Stimulated activated CD8-positive, alpha-beta memory T cell treated with anti-CD3 and anti-CD28 coated beads, Interleukin-15, amount 100 ng/mL, for 1 hour (primary cell): ENCODE data around the gene MBOAT7.
A peak's percentile ranks its signal among the peaks of the same experiment; 100 is the strongest.
"Not testable (repeated sequence)": the region's sequence is repeated elsewhere in the genome, so short reads cannot be mapped to it uniquely, and the experiment has no call there.

ENCODE experiments used
- DNase-seq: peaks from one replicate; pipeline ENCODE4 v3.0.0-alpha.2; 2020; ENCODE audit warnings: low read depth

MBOAT7 gene, protein sequence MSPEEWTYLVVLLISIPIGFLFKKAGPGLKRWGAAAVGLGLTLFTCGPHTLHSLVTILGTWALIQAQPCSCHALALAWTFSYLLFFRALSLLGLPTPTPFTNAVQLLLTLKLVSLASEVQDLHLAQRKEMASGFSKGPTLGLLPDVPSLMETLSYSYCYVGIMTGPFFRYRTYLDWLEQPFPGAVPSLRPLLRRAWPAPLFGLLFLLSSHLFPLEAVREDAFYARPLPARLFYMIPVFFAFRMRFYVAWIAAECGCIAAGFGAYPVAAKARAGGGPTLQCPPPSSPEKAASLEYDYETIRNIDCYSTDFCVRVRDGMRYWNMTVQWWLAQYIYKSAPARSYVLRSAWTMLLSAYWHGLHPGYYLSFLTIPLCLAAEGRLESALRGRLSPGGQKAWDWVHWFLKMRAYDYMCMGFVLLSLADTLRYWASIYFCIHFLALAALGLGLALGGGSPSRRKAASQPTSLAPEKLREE

DNA sequence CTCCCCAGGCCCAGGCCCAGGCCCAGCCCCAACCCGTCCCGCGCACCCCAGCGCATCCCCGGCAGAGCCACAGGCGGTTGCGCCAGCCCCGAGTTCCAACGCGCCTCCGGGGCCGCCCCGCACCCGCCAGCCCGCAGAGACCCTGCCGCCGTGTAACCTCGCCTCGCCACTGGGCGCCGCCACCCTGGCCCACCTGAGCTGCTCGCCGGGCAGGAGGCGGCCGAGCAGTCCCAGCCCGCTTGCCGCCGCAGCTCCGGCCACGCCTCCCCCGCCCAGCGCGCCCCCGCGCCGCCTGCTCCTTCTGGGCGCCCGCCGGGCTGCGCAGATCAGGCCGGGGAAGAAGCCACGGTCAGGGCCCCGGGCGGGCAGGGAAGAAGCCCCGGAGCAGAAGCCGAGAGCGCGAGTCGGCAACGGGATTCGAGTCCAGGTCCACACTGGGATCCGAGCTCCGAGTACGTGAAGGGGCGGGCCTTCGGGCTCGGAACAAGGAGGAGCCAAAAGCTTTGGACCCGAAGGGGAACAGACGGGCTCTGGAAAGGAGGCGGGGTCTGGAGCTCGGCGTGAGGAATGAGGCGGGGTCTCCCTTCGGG is at the start of gene MBOAT7:
TSS of gene MBOAT7 (minus strand) at position 436 of the 590 bp plus-strand sequence. CDS start 1,072 bp downstream, outside the sequence.
- DNase-seq = no peak

DNA sequence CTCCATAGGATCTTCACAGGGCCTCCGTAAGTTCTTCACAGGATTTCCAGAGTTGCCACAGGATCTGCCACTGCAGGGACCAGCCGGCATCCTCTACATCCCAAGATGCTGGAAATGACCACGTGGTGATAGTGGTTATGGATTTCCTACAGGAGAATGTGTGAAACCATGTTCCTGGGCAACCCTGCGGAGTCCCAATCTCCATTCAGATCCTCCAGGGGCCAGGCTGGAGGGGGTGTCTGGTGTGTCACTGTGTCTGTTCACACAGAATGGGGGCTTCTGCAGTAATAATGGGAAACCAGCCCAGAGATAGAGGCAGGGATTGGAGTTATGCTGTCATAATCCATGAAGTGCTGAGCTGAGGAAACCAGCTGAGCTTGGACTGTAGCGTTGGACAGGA is 44.6 kb upstream of the MBOAT7 start:
- DNase-seq = no peak

DNA sequence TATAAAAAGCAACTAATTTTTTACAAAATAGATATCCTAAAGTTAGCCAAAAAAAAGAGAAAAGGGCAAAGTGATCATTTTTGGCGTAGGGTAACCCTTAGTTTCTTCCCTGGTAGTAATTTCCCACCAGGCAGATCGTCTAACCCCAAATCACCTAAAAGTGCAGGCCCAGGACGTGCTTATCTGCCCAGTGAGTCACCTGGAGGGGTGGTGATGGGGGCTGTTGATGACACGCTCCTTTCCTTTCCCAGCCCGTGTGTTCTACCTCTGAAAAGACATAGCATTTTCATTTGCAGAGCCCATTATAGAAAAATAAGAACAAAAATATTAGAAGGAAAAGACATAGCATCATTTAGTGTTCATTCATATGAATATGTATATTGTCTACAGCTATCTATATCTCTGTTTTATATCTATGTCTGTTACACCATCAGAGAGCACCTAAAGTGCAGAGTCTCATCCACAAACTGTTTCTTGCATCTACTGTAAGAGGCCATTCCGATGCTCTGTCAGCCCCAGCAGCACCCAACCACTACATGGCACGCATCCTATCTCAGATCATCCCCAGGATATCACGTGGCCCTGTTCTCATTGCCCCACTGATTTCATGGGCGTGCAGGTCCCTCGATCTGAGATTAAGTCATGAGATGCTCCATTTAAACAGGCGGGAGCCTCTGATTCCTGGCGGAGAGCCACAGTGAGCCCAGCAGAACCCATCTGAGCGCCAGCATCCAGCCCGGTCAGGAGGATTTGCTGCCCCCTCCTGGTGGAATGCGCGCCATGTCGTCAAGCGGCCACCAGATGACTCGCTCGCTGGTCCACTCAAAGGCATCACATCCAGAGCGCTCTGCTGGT is 41.9 kb upstream of the MBOAT7 start:
- DNase-seq = peak; percentile 85

DNA sequence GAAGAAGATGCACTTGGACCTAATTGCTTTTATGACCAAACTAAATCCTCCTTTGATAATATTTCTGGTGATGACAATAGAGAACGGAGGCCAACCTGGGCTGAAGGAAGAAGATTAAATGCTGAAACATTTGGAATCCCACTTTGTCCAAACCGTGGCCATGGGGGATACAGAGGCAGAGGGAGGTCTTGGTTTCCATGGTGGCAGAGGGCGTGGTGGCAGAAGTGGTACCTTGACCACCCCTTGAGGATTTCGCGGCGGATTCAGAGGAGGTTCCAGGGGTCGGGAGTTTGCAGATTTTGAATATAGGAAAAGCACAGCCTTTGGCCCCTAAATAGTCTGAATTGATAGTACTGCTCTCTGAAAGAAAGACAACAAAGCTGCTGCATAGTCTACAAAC is 40.7 kb upstream of the MBOAT7 start:
- DNase-seq = no peak

DNA sequence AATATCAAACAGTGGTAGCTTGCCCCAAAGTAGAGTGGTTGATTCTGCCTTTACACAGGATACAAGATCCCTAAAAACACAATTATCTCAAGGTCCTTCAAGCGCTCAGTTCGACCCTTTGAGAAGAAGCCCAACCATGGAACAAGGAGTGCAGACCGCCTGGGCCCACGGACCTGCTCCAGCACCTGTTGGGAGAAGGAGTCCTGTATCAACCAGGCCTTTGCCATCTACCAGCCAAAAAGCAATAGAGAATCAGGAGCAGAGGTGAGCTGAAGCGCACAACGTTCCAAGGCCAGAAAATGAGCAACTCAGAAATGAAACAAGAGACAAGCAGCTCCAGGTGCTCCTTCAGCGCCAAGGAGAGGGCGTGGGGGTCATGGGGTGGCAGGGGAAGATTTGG is 39.8 kb upstream of the MBOAT7 start:
- no peak for DNase-seq

DNA sequence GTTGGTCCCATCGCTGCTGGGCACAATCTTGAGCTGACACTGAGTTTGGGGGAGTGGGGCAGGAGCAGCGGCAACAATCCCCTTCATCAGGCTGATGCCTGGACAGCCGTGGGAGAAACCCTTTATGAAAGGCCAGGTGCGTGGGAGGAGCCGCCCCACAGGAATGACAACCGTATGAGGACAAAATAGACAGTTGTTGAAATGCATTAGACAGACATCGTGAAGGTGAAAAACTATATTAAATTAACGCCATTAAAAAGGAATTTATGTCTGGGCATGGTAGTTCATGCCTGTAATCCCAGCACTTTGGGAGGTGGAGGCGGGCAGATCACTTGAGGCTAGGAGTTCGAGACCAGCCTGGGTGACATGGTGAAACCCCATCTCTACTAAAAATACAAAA is 35.2 kb upstream of the MBOAT7 start:
- not testable (repeated sequence) for DNase-seq

DNA sequence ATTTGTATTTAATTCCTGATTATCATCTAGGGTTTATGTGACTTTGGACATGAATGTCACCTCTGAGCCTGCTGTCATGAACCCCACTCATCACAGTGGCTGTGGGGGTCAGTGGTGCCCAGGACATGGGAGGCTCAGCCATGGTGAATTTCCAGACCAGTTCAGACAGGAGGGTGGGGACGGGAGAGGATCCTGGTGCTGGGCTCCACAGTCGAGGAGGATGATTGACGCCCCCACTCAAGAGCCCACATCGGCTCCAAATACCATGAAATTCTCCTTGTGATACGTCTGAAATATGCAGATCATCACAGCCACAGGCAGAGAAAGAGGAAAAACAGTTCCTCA is 34.5 kb upstream of the MBOAT7 start:
- DNase-seq = not testable (repeated sequence)

DNA sequence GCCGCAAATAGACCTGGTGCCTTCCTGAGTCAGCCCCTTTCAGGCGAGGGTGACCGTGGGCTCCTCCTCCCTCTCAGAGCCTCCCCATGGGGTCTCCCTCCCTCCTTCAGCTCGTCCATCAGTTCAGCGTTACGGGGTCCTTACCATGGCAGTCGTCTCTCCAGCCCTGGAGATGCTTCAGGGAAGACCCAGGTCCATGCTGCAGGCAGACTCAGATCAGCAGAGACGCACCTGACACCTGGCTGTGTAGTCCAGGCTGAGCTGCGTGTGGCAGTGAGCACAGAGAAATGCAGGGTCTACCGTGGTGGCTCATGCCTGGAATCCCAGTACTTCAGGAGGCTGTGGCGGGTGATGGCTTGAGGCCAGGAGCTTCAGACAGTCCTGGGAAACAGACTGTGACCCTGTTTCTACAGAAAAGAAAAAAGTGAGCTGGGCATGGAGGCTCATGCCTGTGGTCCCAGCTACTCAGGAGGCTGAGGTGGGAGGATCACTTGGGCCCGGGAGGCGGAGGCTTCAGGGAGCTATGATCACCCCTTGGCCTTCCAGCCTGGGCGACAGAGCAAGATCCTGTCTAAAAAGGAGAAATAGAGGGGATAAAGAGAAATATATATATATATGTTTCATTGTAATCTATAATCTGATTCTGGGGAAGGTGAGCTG is 34.0 kb upstream of the MBOAT7 start:
- DNase-seq = not testable (repeated sequence)

DNA sequence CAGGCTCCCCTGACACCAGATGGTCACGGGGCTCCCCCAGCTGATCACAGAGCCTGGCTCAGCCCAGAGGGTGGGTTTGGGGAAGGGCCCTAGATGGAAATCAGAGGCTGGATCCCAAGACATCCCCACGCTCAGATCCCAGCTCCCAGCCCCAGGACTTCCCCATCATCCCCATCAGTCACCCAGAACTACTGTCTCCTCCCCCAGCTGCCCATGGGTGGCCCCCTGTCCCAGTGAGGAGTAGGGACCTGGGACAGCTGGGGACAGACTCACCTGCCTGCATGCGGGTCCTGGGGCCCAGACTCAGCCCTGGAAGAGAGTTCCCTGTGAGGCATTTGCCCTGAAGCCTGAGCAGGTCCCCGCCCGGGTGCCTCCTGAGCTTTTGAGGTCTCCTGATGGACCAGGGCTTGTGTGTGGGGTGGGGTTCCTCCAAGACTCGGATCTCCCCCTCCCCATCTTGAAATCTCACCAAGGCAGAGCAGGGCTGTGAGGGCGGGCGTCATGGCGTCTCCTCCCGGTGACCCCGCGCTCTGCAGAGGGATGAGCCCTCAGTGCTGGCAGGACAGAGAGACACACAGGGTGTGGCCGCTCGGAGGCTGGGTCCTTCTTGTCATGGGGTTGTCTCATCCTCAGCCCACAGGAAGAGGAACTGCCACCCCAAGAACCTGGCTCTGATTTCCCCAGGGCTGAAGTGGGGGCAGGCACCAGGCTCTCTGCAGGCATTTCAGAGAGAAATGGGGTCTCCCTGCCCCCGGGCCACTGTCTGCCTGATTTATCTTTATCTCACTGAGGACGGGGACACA is 33.3 kb upstream of the MBOAT7 start, which contains the start of gene LILRB3:
TSS of gene LILRB3 (minus strand) at position 534 of the 803 bp plus-strand sequence. CDS start at position 503, 31 bp downstream.
- not testable (repeated sequence) for DNase-seq

DNA sequence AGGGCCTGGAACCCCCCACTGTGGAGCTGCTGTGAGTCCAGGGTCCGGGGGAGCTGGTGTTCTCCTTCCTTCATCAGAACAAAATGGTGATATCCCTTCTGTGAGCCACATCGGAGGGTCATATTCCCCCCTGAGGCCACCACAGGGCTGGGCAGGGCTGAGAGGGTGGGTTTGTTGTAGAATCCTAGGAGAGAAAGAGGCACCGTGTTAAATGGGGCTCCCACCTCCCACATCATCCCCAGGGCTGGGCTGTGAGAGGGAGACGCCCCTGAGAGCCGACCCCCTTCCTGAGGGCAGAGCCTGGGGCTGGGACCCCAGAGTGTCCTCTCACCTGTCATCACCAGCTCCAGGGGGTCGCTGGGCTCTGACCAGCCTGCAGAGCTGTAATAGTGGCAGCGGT is 32.6 kb upstream of the MBOAT7 start:
- not testable (repeated sequence) for DNase-seq

DNA sequence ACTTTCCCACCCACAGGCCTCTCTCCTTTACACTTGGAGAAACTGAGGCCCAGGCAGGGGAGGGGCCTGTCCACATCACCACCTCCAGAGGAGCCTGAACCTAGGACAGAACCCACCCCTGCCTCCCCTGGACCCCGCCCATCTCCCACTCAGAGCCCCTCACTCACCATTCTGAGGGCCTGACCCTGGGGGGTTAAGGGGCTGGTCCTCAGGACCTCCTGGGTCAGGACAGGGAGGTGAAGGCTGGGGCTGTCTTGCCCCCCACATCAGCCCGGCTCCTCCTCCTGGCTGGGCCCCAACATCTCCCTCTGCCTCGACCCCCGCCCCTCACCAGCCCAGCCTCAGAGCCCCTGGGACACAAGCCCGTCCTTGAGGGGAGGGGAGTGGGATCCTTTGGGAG is 30.3 kb upstream of the MBOAT7 start:
- DNase-seq = not testable (repeated sequence)

DNA sequence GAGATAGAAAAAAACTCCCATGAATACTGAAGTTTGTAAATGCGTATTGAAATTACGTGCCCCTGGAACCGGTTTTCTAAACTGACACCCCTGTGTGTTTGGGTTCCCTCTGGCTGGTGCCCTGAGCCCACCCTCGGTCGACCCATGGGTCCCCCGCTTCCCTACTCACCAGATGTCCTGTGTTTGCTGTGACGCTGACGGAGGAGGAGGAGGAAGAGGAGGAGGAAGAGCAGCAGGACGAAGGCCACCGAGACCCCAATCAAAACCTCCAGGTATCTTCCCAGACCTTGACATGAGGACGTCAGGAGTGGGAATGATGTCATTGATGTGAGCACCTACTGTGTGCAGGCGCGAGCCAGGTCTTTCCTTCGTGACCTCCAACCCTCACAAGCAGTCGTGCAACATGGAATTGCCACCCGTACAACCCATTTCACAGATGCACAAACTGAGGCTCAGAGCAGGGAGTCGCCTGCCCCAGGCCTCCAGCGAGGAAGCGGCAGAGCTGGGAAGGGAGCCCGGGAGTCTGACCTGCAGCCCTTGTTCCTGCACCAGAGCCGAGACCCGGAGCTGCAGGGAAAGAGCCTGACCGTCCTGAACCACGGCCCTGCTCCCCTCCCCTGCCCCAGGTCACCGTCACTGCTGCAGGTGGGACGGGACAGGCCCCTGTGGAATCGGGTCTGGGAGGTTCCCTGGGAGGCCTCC is 29.7 kb upstream of the MBOAT7 start:
- no peak for DNase-seq

DNA sequence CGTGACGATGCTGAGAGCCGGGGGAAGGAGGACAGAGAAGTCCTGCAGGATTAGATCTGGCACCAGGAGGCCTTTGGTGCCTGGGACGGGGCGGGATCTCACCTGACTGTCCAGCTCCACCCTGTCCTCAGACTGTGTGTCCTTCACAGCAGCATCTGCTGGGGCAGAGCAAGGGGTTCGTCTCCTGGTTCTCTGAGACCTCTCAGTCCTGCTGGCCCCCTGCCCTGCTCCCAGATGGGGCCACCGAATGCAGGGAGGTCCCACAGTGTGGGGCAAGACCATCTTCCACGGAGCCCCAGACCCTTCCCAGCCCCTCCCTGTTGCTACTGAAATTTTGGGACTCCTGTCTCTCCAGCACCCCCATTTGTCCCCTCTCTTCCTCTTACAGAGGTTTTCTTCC is 28.9 kb upstream of the MBOAT7 start:
- DNase-seq = no peak

DNA sequence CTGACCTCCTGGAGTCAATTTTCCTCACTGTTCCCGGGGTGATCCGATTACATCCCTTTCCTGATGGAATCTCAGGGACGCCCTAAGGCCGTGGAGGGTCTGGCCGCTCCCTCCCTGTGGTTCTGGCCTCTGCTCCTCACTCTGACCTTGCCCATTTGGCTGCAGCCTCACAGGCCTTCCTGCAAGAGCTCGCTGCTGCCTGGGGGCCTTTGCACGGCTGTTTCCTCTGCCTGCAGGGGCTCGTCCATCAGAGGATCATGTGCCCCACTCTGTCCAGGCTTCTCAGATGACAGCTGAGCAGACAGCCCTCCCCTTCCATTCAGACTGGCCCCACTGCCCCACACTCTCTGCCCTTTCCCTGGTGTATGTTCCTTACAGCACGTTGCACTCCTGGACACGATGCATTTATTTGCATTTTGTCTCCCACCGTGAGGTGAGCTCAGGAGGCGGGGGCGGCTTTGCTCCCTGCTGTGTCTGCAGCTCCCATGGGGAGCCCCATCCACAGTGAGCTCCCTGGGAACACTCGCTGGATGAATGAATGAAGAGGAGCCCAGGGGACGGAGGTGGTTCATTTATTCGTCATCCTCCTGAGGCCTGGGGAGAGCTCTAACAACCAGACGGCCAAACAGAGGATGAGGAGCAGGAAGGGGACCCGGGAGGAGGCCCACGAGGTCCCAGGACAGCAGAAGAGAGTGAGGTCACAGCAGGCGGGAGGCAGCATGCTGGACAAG is 28.3 kb upstream of the MBOAT7 start:
- not testable (repeated sequence) for DNase-seq

DNA sequence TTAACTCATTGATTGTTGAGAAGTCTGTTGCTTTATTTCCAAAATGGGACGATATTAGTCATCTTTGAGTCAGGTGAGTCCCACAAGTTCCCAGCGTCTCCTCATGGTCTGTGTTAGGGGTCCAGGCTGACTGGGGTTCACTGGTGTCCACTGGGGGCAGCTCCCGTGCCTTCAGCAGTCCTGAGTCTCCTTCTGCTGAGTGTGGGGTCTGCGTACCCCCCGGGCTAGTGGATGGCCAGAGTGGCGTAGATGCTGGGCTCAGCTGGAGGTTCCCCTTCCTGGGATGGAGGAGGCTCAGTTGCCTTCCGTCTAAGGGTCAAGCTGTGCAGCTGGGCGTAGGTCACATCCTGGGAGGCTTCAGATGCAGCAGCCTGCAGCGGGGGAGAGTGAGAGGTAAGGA is 27.5 kb upstream of the MBOAT7 start:
- DNase-seq = no peak

DNA sequence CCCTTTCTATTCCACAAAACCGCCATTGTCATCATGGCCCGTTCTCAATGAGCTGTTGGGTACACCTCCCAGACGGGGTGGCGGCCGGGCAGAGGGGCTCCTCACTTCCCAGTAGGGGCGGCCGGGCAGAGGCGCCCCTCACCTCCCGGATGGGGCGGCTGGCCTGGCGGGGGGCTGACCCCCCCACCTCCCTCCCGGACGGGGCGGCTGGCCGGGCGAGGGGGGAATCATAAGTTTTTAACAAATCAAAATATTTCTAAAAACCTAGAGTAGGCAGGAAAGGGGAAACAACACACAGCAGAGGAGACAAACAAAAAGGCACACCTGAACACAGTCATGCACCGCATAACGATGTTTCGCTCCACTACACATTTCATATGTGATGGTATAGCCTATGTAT is 25.4 kb upstream of the MBOAT7 start:
- not testable (repeated sequence) for DNase-seq

DNA sequence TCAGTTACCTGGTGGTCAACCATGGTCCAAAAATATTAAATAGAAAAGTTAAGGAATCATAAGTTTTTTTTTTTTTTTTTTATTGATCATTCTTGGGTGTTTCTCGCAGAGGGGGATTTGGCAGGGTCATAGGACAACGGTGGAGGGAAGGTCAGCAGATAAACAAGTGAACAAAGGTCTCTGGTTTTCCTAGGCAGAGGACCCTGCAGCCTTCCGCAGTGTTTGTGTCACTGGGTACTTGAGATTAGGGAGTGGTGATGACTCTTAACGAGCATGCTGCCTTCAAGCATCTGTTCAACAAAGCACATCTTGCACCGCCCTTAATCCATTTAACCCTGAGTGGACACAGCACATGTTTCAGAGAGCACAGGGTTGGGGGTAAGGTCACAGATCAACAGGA is 24.8 kb upstream of the MBOAT7 start:
- not testable (repeated sequence) for DNase-seq

DNA sequence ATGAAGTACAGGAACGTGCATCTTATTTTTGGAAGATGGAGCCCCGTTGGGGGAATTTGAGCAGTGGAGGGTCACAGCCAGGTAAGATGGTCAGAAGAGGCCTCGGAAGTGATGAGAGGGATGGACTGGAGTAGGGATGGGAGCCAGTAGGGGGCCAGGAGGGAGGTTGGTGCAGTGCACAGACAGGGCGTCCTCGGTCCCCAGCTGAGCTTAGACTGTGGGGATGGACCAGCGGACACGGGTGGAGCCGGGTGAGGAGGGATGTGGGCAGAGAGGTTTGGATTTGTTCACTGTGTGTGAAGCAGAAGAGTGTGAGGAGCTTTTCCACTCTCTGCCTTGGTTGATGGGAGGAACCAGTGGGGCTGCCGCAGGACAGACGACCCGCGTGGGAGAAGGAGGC is 21.9 kb upstream of the MBOAT7 start:
- no peak for DNase-seq

DNA sequence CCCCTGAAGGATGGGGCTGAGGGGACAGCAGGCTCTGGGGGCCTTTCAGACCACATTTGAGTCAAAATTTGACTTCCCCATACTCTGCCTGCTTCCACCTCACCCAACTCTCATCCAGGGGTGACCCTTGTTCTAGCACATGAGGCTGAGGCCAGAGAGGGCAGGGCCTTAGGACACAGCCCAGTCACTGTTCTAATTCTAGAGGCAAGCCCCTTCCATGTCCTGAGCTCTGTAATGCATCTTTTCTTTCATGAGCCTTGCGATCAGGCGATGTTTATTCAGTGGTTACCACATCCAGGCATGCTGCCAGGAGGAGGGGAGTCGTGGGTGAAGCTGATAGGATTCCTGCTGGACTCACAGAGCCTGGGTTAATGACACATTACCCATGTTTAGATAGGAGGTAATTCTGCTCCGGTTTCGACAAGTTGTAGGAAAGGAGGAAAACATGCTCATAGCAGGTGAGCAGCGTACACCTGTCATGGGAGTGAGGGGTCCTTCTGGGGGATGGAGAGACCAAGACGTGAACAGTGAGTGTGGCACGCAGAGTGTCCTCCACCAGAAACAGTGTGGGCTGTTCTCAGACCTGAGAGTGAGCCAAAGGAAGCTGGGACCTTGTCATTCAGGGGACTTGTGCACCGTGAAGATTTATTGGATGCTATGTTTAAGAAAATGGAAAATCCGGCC is 20.6 kb upstream of the MBOAT7 start:
- no peak for DNase-seq
